Right lobe of liver (tissue), 6 donors: ENCODE results near the gene EPHA10. TPM values are rescaled to one million over a fixed set of nuclear protein-coding genes. Genes with fewer than 3 reads are reported as not detected.
A peak's percentile ranks its signal among the peaks of the same experiment; 100 is the strongest.
"Not testable (repeated sequence)": the region's sequence is repeated elsewhere in the genome, so short reads cannot be mapped to it uniquely, and the experiment has no call there.

Source experiments
- ATAC-seq, 4 donors: fragments of 200-7000 bp; cut with Tn5 transposase; one replicate each; pipeline ENCODE4 v1.9.1; 2020; ENCODE audit warnings: mild to moderate bottlenecking in 4 of 4, moderate library complexity in 4 of 4
- DNase-seq, 3 donors: peaks; one replicate each; pipeline ENCODE4 v3.0.0-alpha.2; 2020
- H3K27ac ChIP-seq, 3 donors: fragments of 200-600 bp; one replicate each; pipeline ENCODE4 v1.8.0; 2022
- H3K27me3 ChIP-seq, 2 donors: fragments of 200-600 bp; one replicate each; pipeline ENCODE4 v1.8.0; 2022
- H3K36me3 ChIP-seq, 4 donors: fragments of 200-600 bp; sonication (generic) in 1 of 4; one replicate each; pipeline versions ENCODE4 v1.5.1 to v1.8.0; 2017 to 2022; ENCODE audit warnings: control low read depth in 1 of 4
- H3K4me1 ChIP-seq, 4 donors: fragments of 200-600 bp; sonication (generic) in 1 of 4; one replicate each; pipeline versions ENCODE4 v1.5.1 to v1.8.0; 2017 to 2022; ENCODE audit warnings: control low read depth in 1 of 4
- H3K4me3 ChIP-seq, 3 donors: fragments of 200-600 bp; one replicate each; pipeline ENCODE4 v1.8.0; 2022
- H3K9me3 ChIP-seq, 4 donors: fragments of 200-600 bp; sonication (generic) in 1 of 4; one replicate each; pipeline versions ENCODE4 v1.5.1 to v1.8.0; 2017 to 2022; ENCODE audit warnings: control low read depth in 1 of 4
- CTCF ChIP-seq, 4 donors: fragments of 200-600 bp in 3 of 4; fragments of 450-650 bp in 1 of 4; IDR thresholded peaks; one replicate each; pipeline versions ENCODE4 v1.5.1 to v1.8.0; 2016 to 2022; ENCODE audit warnings: antibody characterized with exemption in 4 of 4, mild to moderate bottlenecking in 2 of 4
- POLR2A ChIP-seq: fragments of 450-650 bp; IDR thresholded peaks from one replicate; pipeline ENCODE4 v1.6.1; 2017; ENCODE audit warnings: antibody characterized with exemption, mild to moderate bottlenecking
- WGBS: methylation state at CpG from one replicate; pipeline ENCODE4 v1.1.6; 2018; ENCODE audit warnings: low coverage, low lambda C conversion rate; ENCODE audit not compliant: insufficient coverage; ENCODE audit errors: missing lambda C conversion rate; 5-methylcytosine and 5-hydroxymethylcytosine counted together
- intact Hi-C, 2 donors: fragments of 100-400 bp; cut with DNase I; formaldehyde crosslinking; loops; one replicate each; pipeline versions ENCODE4 v1.11.2 to v1.14.1; 2022
- total RNA-seq, 6 experiments: library from RNA; depleted of rRNA in 2 of 6; stranded (reverse); fragments of >200 nt in 2 of 6; fragmentation: NEBNext Ultra II Directional in 3 of 6; extraction: Animal tissue kit (Norgen Biotek cat#: 25700) in 3 of 6; gene quantifications; one replicate each; pipeline versions ENCODE4 v1.1.0 to v1.2.4, GENCODE V29; 2016 to 2023
- donor health status: DM: no; HTN: yes; CAD: no.
- donor health status: DM: no; HTN: no; CAD: no.
- donor health status: DM: no; HTN: no; CAD: no.
- donor health status: DM: no; HTN: yes; CAD: no.
- donor health status: DM: no; HTN: yes; CAD: no.

The EPHA10 gene
- total RNA-seq, 6 experiments from 2014 or later, result 0.07 to 0.16 TPM; not detected in 4

DNA sequence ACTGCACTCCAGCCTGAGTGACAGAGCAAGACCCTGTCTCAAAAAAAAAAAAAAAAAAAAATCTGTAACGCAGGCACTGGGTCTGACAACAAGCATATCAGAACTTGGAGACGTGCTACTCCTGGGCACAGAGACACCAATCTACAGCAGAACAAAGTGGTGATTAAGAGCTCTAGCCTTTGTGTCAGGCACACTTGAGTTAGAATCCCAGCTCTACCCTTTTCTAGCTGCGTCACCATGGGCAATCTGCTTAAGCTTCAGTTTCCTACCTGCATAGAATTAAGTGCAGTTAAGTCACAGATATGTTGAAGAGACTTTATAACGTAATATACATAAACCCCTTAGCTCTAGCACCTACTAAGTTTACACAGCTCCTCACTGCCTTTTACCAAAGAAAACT, 76.0 kb downstream of the EPHA10 start:
- Histone ChIP-seq H3K27me3 (no peaks in the 10 kb centered on the region), H3K36me3 (peaks cover 0 to 27% (median 7%) of the 10 kb centered on the region in 4 donors), H3K4me3 (no peak overlapping the region), H3K4me1 (peaks cover 0 to 24% (median 5%) of the 10 kb centered on the region in 4 donors), H3K27ac (no peak overlapping the region), H3K9me3 (no peaks in the 10 kb centered on the region)
- no peak for ATAC-seq
- no peak for DNase-seq
- 82% methylated on average over 4 of the region's 4 CpGs for WGBS
- intact Hi-C loops, result loop anchor here (10.0 kb wide), 1 partner anchor 234 kb away; no protein-coding TSS in a partner anchor
- TF ChIP-seq CTCF (IDR thresholded peaks at IDR 0.05) (no peak), POLR2A (no peak)

- Histone ChIP-seq H3K36me3 (peaks cover 0 to 38% (median 9%) of the 10 kb centered on the region in 4 donors), H3K4me1 (peaks cover 0 to 24% (median 5%) of the 10 kb centered on the region in 4 donors)
- not testable (repeated sequence) for H3K27ac ChIP-seq, H3K27me3 ChIP-seq, H3K4me3 ChIP-seq, ATAC-seq, DNase-seq, H3K9me3 ChIP-seq
- intact Hi-C loops, result loop anchor here (10.0 kb wide), 1 partner anchor 233 kb away; no protein-coding TSS in a partner anchor
- 86% methylated on average over 2 of the region's 2 CpGs for WGBS
Observed at GRCh38 chr1:37687764-37688163, 77.2 kb downstream of the EPHA10 start.

DNA sequence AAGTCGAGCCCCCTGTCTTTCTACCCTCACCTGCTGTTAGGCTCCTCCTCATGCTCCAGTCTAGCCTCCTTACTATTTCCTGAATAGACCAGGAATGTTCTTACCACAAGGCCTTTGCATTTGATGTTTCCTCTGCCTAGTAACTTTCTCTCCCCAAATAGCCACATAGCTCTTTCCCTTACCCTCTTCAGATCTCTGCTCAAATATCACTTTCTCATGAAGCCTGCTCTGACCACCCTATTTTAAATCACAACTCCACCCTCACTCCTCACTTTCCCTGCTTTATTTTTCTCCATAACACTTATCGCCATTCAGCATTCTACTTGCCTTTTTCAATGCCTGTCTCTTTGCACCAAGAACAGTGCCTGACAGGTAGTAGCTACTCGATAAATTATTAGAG, 79.2 kb downstream of the EPHA10 start:
- WGBS, result 82% methylated on average over 3 of the region's 3 CpGs
- intact Hi-C loops, result loop anchor here (10.0 kb wide), 1 partner anchor 231 kb away; no protein-coding TSS in a partner anchor

GRCh38 chr1:37684182-37684581, 80.7 kb downstream of the EPHA10 start:
- peaks cover 0 to 47% (median 9%) of the 10 kb centered on the region in 4 donors for H3K36me3 ChIP-seq
- not testable (repeated sequence) for H3K9me3 ChIP-seq, H3K4me1 ChIP-seq, H3K27ac ChIP-seq, DNase-seq, H3K4me3 ChIP-seq, ATAC-seq, H3K27me3 ChIP-seq
- intact Hi-C loops, result loop anchor here (10.0 kb wide), 1 partner anchor 229 kb away; no protein-coding TSS in a partner anchor
- 93% methylated on average over 9 of the region's 9 CpGs for WGBS

More for the DNA sequence above, 79.2 kb downstream of the EPHA10 start:
- Histone ChIP-seq H3K27me3 (no peaks in the 10 kb centered on the region), H3K36me3 (peaks cover 0 to 47% (median 9%) of the 10 kb centered on the region in 4 donors), H3K9me3 (no peaks in the 10 kb centered on the region), H3K4me1 (peaks cover 0 to 15% (median under 1%) of the 10 kb centered on the region in 4 donors), H3K27ac (no peak overlapping the region), H3K4me3 (no peak overlapping the region)
- ATAC-seq (no peak), DNase-seq (no peak)
- TF ChIP-seq CTCF (IDR thresholded peaks at IDR 0.05) (no peak), POLR2A (no peak)

DNA sequence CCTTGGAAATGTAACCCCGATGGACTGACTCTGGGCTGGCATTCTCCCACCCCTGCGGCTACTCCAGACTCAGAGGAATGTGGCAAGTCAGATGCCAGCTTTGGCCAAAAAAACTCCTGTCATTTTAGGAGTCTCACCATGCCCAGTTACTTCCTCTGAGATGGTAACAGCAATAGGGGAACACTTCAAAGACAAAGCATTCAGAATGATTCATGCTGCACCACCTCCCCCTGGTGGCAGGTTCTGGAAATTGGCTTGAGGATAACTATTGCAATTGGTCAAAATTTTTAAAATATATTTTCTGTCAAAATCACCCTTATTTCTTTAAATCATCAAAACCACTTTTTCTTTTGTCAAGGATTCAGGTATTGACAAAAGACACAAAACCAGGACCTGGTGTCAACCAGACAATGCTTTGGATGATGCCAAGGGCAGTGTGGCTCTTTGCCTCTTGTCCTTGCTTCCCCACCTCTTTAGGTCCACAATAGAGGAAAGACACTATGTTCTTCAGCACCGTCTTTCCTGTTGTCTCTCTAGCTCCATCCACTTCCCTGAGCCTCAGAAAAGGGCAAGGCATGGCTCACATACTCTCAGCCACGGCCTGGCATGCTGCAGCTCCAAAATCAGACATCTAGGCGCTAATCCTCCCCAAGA, 82.5 kb downstream of the EPHA10 start:
- ATAC-seq, result peak; percentile 72 to 85 (median 77)
- intact Hi-C loops, result loop anchor here (10.0 kb wide), 1 partner anchor 228 kb away; no protein-coding TSS in a partner anchor
- TF ChIP-seq POLR2A, result no peak
- peak; percentile 83 to 88 (median 84) for TF ChIP-seq CTCF (IDR thresholded peaks at IDR 0.05)

More for the DNA sequence above, 82.5 kb downstream of the EPHA10 start:
- DNase-seq, result peak in 2 of 3 donors; percentile 50 to 60
- H3K27me3 ChIP-seq, result no peaks in the 10 kb centered on the region
- H3K4me1 ChIP-seq, result no peaks in the 10 kb centered on the region
- H3K36me3 ChIP-seq, result peaks cover 0 to 45% (median 9%) of the 10 kb centered on the region in 4 donors
- H3K4me3 ChIP-seq, result no peak overlapping the region
- 57% methylated on average over 3 of the region's 5 CpGs for WGBS
- no peak overlapping the region for H3K27ac ChIP-seq
- H3K9me3 ChIP-seq, result no peaks in the 10 kb centered on the region
